HEK293 (cell line): Measurements from ENCODE around the gene LBHD1.

Experiments
- CTCF ChIA-PET: fragments of 350-600 bp; formaldehyde crosslinking; extraction: SDS; loops from one replicate; lab custom pipeline; 2021; ENCODE audit warnings: antibody characterized with exemption; lab: Yijun Ruan, JAX
- POLR2A ChIA-PET: fragments of 300-600 bp; formaldehyde crosslinking; extraction: SDS; loops from one replicate; lab custom pipeline; 2020; ENCODE audit warnings: antibody characterized with exemption, inconsistent platforms; lab: Yijun Ruan, JAX
- H3K27ac ChIP-seq: fragments of 200-500 bp; sonication (Bioruptor generic); 2 replicates; pipeline ENCODE4 v1.5.1; 2014; ENCODE audit warnings: low read depth, low read length, control low read depth, inconsistent platforms; ENCODE audit errors: extremely low read depth
- H3K36me3 ChIP-seq, 2 experiments: fragments of 200-500 bp in 1 of 2; sonication (Bioruptor generic) in 1 of 2; 1 replicate in 1 of 2; 2 replicates in 1 of 2; pipeline ENCODE4 v1.5.1; 2014 to 2017; ENCODE audit warnings: inconsistent platforms in 2 of 2, low read length in 2 of 2; ENCODE audit not compliant: control insufficient read depth in 2 of 2, insufficient read depth in 1 of 2
- H3K4me1 ChIP-seq: fragments of 200-500 bp; sonication (Bioruptor generic); 2 replicates; pipeline ENCODE4 v1.5.1; 2014; ENCODE audit warnings: mild to moderate bottlenecking, low read length, inconsistent platforms; ENCODE audit not compliant: control insufficient read depth, insufficient read depth
- H3K4me3 ChIP-seq: 2 replicates; pipeline ENCODE4 v1.5.1; 2011; ENCODE audit warnings: low read depth, mild to moderate bottlenecking, control low read depth, low read length, moderate library complexity
- H3K9me3 ChIP-seq: fragments of 200-500 bp; sonication (Bioruptor generic); 2 replicates; pipeline ENCODE4 v1.5.1; 2014; ENCODE audit warnings: low read depth, low read length, inconsistent platforms; ENCODE audit not compliant: control insufficient read depth, insufficient read depth
- GLIS1 ChIP-seq: fragments of 450-650 bp; formaldehyde crosslinking; IDR thresholded peaks from 2 replicates; pipeline ENCODE4 v1.5.1; 2016; ENCODE audit warnings: missing biosample characterization, missing genetic modification characterization
- HOXA7 ChIP-seq: sonication (generic); formaldehyde crosslinking; IDR thresholded peaks from 2 replicates; pipeline ENCODE4 v1.8.1; 2022; ENCODE audit warnings: missing genetic modification reagents, borderline replicate concordance
- IKZF3 ChIP-seq: fragments of 450-650 bp; IDR thresholded peaks from 2 replicates; pipeline ENCODE4 v1.5.0; 2018; ENCODE audit warnings: missing biosample characterization, mild to moderate bottlenecking, missing genetic modification characterization, moderate library complexity
- KLF1 ChIP-seq: fragments of 450-650 bp; formaldehyde crosslinking; IDR thresholded peaks from 2 replicates; pipeline ENCODE4 v1.5.1; 2016; ENCODE audit warnings: missing biosample characterization, missing genetic modification characterization
- SP2 ChIP-seq: fragments of 450-650 bp; formaldehyde crosslinking; IDR thresholded peaks from 2 replicates; pipeline ENCODE4 v1.5.1; 2016; ENCODE audit warnings: missing biosample characterization, missing genetic modification characterization
- TCF7L2 ChIP-seq: IDR thresholded peaks from 2 replicates; pipeline ENCODE4 v1.6.1; 2011; ENCODE audit warnings: low read depth, mild to moderate bottlenecking, inconsistent platforms, low read length, moderate library complexity, borderline replicate concordance
- TRIM28 ChIP-seq: IDR thresholded peaks from 2 replicates; pipeline ENCODE4 v1.6.1; 2011; ENCODE audit warnings: low read length, control low read depth, borderline replicate concordance
- ZBTB7A ChIP-seq: fragments of 450-650 bp; formaldehyde crosslinking; IDR thresholded peaks from 2 replicates; pipeline ENCODE4 v1.5.1; 2016; ENCODE audit warnings: low read depth, missing biosample characterization, missing genetic modification characterization
- ZNF114 ChIP-seq: fragments of 450-650 bp; formaldehyde crosslinking; IDR thresholded peaks from 2 replicates; pipeline ENCODE4 v1.5.0; 2017; ENCODE audit warnings: missing biosample characterization, missing genetic modification characterization
- ZNF2 ChIP-seq: fragments of 450-650 bp; formaldehyde crosslinking; IDR thresholded peaks from 2 replicates; pipeline ENCODE4 v1.5.1; 2016; ENCODE audit warnings: missing biosample characterization, missing genetic modification characterization
- ZNF211 ChIP-seq: fragments of 450-650 bp; formaldehyde crosslinking; IDR thresholded peaks from 2 replicates; pipeline ENCODE4 v1.5.1; 2016; ENCODE audit warnings: low read depth, missing biosample characterization, missing genetic modification characterization
- ZNF23 ChIP-seq: fragments of 450-650 bp; formaldehyde crosslinking; IDR thresholded peaks from 2 replicates; pipeline ENCODE4 v1.5.1; 2016; ENCODE audit warnings: missing biosample characterization, missing genetic modification characterization, borderline replicate concordance
- ZNF585B ChIP-seq: fragments of 450-650 bp; formaldehyde crosslinking; IDR thresholded peaks from 2 replicates; pipeline ENCODE4 v1.5.1; 2016; ENCODE audit warnings: missing biosample characterization, missing genetic modification characterization
- ZNF843 ChIP-seq: fragments of 450-650 bp; formaldehyde crosslinking; IDR thresholded peaks from 2 replicates; pipeline ENCODE4 v1.5.1; 2016; ENCODE audit warnings: missing biosample characterization, missing genetic modification characterization
- ZSCAN30 ChIP-seq: fragments of 450-650 bp; IDR thresholded peaks from 2 replicates; pipeline ENCODE4 v1.5.1; 2018; ENCODE audit warnings: missing biosample characterization, mild to moderate bottlenecking, missing genetic modification characterization, moderate library complexity
- TF ChIP-seq, protein P1 (sequence below): fragments of 450-650 bp; formaldehyde crosslinking; IDR thresholded peaks from 2 replicates; pipeline ENCODE4 v1.5.1; 2017; ENCODE audit warnings: missing biosample characterization, missing genetic modification characterization
- TF ChIP-seq, protein P2 (sequence below): fragments of 450-650 bp; formaldehyde crosslinking; IDR thresholded peaks from 2 replicates; pipeline ENCODE4 v1.5.1; 2016; ENCODE audit warnings: missing biosample characterization, missing genetic modification characterization
- TF ChIP-seq, protein P3 (sequence below): fragments of 450-650 bp; formaldehyde crosslinking; IDR thresholded peaks from 2 replicates; pipeline ENCODE4 v1.5.1; 2017; ENCODE audit warnings: missing biosample characterization, missing genetic modification characterization
- TF ChIP-seq, protein P4 (sequence below): fragments of 450-650 bp; formaldehyde crosslinking; IDR thresholded peaks from 2 replicates; pipeline ENCODE4 v1.5.1; 2016; ENCODE audit warnings: missing biosample characterization, missing genetic modification characterization, low read depth
- TF ChIP-seq, protein P5 (sequence below): fragments of 450-650 bp; formaldehyde crosslinking; IDR thresholded peaks from 2 replicates; pipeline ENCODE4 v1.5.1; 2016; ENCODE audit warnings: missing biosample characterization, missing genetic modification characterization
- TF ChIP-seq, protein P6 (sequence below): fragments of 450-650 bp; formaldehyde crosslinking; IDR thresholded peaks from 2 replicates; pipeline ENCODE4 v1.5.1; 2016; ENCODE audit warnings: missing biosample characterization, missing genetic modification characterization, borderline replicate concordance
- TF ChIP-seq, protein P7 (sequence below): fragments of 450-650 bp; formaldehyde crosslinking; IDR thresholded peaks from 2 replicates; pipeline ENCODE4 v1.5.1; 2016; ENCODE audit warnings: missing biosample characterization, missing genetic modification characterization

Gene LBHD1

DNA sequence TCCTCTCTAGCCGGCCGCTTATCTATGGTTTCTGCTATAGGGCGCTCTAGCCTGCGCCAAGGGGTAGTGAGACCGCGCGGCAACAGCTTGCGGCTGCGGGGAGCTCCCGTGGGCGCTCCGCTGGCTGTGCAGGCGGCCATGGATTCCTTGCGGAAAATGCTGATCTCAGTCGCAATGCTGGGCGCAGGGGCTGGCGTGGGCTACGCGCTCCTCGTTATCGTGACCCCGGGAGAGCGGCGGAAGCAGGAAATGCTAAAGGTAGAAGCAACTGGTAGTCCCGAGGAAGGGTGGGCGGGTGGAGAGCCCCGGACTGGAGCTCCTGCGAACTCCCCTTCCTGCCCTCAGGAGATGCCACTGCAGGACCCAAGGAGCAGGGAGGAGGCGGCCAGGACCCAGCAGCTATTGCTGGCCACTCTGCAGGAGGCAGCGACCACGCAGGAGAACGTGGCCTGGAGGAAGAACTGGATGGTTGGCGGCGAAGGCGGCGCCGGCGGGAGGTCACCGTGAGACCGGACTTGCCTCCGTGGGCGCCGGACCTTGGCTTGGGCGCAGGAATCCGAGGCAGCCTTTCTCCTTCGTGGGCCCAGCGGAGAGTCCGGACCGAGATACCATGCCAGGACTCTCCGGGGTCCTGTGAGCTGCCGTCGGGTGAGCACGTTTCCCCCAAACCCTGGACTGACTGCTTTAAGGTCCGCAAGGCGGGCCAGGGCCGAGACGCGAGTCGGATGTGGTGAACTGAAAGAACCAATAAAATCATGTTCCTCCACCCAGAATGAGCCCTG lies at the start of gene LBHD1, which contains the start of gene UQCC3:
LBHD1 (minus strand) TSS at position 660 of the 782 bp plus-strand sequence. CDS start 2,236 bp downstream, outside the sequence.
UQCC3 (plus strand) TSS at position 66 of the 782 bp plus-strand sequence; CDS start at position 139, 73 bp downstream.
- Histone ChIP-seq H3K4me3 (peak within 1 kb of the TSS; percentile 84), H3K36me3 (peaks cover 3 to 46% of the 10 kb centered on the region in 2 experiments; a peak in 2 of 3 replicates), H3K4me1 (no peaks in the 10 kb centered on the region), H3K9me3 (no peaks in the 10 kb centered on the region), H3K27ac (peak within 1 kb of the TSS; percentile 65)
- POLR2A ChIA-PET = interaction anchor here (0.6 to 7.2 kb wide), 44 partner anchors 8 to 216 kb away, joined by 3 to 72 read pairs (median 7); partner anchors contain the start of genes AHNAK, B3GAT3, BSCL2 and C11orf98
- CTCF ChIA-PET = interaction anchor here (0.6 to 2.4 kb wide), 7 partner anchors 9 to 1658 kb away, joined by 3 to 8 read pairs (median 3); partner anchors contain the start of gene TRMT112
- TF ChIP-seq ZNF211 (no peak), TCF7L2 (no peak), KLF1 (tag by site-specific recombination) (no peak; the same call in 1 of the 2 replicates), ZNF2 (tag by site-specific recombination) (no peak), ZNF114 (tag by site-specific recombination) (no peak), ZNF585B (no peak), IKZF3 (tag by site-specific recombination) (peak; percentile 72), TRIM28 (no peak; the same call in 1 of the 2 replicates), ZNF843 (tag by site-specific recombination) (no peak; the same call in none of the 2 replicates), SP2 (tag by site-specific recombination) (peak; percentile 61), ZBTB7A (no peak), ZNF23 (tag by site-specific recombination) (no peak), HOXA7 (CRISPR knock-in tag) (no peak), ZSCAN30 (tag by site-specific recombination) (peak; percentile 58; the same call in 1 of the 2 replicates), GLIS1 (tag by site-specific recombination) (peak; percentile 41; the same call in 1 of the 2 replicates)
- TF ChIP-seq, protein P1, sequence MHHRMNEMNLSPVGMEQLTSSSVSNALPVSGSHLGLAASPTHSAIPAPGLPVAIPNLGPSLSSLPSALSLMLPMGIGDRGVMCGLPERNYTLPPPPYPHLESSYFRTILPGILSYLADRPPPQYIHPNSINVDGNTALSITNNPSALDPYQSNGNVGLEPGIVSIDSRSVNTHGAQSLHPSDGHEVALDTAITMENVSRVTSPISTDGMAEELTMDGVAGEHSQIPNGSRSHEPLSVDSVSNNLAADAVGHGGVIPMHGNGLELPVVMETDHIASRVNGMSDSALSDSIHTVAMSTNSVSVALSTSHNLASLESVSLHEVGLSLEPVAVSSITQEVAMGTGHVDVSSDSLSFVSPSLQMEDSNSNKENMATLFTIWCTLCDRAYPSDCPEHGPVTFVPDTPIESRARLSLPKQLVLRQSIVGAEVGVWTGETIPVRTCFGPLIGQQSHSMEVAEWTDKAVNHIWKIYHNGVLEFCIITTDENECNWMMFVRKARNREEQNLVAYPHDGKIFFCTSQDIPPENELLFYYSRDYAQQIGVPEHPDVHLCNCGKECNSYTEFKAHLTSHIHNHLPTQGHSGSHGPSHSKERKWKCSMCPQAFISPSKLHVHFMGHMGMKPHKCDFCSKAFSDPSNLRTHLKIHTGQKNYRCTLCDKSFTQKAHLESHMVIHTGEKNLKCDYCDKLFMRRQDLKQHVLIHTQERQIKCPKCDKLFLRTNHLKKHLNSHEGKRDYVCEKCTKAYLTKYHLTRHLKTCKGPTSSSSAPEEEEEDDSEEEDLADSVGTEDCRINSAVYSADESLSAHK (tag by site-specific recombination) = no peak
- TF ChIP-seq, protein P2, sequence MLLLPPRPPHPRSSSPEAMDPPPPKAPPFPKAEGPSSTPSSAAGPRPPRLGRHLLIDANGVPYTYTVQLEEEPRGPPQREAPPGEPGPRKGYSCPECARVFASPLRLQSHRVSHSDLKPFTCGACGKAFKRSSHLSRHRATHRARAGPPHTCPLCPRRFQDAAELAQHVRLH (tag by site-specific recombination) = peak; percentile 95
- TF ChIP-seq, protein P3, sequence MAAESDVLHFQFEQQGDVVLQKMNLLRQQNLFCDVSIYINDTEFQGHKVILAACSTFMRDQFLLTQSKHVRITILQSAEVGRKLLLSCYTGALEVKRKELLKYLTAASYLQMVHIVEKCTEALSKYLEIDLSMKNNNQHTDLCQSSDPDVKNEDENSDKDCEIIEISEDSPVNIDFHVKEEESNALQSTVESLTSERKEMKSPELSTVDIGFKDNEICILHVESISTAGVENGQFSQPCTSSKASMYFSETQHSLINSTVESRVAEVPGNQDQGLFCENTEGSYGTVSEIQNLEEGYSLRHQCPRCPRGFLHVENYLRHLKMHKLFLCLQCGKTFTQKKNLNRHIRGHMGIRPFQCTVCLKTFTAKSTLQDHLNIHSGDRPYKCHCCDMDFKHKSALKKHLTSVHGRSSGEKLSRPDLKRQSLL (tag by site-specific recombination) = no peak
- TF ChIP-seq, protein P4, sequence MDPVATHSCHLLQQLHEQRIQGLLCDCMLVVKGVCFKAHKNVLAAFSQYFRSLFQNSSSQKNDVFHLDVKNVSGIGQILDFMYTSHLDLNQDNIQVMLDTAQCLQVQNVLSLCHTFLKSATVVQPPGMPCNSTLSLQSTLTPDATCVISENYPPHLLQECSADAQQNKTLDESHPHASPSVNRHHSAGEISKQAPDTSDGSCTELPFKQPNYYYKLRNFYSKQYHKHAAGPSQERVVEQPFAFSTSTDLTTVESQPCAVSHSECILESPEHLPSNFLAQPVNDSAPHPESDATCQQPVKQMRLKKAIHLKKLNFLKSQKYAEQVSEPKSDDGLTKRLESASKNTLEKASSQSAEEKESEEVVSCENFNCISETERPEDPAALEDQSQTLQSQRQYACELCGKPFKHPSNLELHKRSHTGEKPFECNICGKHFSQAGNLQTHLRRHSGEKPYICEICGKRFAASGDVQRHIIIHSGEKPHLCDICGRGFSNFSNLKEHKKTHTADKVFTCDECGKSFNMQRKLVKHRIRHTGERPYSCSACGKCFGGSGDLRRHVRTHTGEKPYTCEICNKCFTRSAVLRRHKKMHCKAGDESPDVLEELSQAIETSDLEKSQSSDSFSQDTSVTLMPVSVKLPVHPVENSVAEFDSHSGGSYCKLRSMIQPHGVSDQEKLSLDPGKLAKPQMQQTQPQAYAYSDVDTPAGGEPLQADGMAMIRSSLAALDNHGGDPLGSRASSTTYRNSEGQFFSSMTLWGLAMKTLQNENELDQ = no peak
- TF ChIP-seq, protein P5, sequence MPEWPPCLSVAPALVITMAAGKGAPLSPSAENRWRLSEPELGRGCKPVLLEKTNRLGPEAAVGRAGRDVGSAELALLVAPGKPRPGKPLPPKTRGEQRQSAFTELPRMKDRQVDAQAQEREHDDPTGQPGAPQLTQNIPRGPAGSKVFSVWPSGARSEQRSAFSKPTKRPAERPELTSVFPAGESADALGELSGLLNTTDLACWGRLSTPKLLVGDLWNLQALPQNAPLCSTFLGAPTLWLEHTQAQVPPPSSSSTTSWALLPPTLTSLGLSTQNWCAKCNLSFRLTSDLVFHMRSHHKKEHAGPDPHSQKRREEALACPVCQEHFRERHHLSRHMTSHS (tag by site-specific recombination) = no peak
- TF ChIP-seq, protein P6, sequence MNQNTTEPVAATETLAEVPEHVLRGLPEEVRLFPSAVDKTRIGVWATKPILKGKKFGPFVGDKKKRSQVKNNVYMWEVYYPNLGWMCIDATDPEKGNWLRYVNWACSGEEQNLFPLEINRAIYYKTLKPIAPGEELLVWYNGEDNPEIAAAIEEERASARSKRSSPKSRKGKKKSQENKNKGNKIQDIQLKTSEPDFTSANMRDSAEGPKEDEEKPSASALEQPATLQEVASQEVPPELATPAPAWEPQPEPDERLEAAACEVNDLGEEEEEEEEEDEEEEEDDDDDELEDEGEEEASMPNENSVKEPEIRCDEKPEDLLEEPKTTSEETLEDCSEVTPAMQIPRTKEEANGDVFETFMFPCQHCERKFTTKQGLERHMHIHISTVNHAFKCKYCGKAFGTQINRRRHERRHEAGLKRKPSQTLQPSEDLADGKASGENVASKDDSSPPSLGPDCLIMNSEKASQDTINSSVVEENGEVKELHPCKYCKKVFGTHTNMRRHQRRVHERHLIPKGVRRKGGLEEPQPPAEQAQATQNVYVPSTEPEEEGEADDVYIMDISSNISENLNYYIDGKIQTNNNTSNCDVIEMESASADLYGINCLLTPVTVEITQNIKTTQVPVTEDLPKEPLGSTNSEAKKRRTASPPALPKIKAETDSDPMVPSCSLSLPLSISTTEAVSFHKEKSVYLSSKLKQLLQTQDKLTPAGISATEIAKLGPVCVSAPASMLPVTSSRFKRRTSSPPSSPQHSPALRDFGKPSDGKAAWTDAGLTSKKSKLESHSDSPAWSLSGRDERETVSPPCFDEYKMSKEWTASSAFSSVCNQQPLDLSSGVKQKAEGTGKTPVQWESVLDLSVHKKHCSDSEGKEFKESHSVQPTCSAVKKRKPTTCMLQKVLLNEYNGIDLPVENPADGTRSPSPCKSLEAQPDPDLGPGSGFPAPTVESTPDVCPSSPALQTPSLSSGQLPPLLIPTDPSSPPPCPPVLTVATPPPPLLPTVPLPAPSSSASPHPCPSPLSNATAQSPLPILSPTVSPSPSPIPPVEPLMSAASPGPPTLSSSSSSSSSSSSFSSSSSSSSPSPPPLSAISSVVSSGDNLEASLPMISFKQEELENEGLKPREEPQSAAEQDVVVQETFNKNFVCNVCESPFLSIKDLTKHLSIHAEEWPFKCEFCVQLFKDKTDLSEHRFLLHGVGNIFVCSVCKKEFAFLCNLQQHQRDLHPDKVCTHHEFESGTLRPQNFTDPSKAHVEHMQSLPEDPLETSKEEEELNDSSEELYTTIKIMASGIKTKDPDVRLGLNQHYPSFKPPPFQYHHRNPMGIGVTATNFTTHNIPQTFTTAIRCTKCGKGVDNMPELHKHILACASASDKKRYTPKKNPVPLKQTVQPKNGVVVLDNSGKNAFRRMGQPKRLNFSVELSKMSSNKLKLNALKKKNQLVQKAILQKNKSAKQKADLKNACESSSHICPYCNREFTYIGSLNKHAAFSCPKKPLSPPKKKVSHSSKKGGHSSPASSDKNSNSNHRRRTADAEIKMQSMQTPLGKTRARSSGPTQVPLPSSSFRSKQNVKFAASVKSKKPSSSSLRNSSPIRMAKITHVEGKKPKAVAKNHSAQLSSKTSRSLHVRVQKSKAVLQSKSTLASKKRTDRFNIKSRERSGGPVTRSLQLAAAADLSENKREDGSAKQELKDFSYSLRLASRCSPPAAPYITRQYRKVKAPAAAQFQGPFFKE (tag by site-specific recombination) = no peak
- TF ChIP-seq, protein P7, sequence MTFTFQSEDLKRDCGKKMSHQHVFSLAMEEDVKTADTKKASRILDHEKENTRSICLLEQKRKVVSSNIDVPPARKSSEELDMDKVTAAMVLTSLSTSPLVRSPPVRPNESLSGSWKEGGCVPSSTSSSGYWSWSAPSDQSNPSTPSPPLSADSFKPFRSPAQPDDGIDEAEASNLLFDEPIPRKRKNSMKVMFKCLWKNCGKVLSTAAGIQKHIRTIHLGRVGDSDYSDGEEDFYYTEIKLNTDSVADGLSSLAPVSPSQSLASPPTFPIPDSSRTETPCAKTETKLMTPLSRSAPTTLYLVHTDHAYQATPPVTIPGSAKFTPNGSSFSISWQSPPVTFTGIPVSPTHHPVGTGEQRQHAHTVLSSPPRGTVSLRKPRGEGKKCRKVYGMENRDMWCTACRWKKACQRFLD (tag by site-specific recombination) = no peak
